ENCODE data around the gene IL10RB.

Gene IL10RB

GRCh38 chr21:33259995-33260394, 6.2 kb upstream of the IL10RB start:
- no peak overlapping the region for H3K27ac ChIP-seq
- TF ChIP-seq, protein P1, sequence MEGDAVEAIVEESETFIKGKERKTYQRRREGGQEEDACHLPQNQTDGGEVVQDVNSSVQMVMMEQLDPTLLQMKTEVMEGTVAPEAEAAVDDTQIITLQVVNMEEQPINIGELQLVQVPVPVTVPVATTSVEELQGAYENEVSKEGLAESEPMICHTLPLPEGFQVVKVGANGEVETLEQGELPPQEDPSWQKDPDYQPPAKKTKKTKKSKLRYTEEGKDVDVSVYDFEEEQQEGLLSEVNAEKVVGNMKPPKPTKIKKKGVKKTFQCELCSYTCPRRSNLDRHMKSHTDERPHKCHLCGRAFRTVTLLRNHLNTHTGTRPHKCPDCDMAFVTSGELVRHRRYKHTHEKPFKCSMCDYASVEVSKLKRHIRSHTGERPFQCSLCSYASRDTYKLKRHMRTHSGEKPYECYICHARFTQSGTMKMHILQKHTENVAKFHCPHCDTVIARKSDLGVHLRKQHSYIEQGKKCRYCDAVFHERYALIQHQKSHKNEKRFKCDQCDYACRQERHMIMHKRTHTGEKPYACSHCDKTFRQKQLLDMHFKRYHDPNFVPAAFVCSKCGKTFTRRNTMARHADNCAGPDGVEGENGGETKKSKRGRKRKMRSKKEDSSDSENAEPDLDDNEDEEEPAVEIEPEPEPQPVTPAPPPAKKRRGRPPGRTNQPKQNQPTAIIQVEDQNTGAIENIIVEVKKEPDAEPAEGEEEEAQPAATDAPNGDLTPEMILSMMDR (conservative IDR thresholded peaks at IDR 0.05): no peak

DNA sequence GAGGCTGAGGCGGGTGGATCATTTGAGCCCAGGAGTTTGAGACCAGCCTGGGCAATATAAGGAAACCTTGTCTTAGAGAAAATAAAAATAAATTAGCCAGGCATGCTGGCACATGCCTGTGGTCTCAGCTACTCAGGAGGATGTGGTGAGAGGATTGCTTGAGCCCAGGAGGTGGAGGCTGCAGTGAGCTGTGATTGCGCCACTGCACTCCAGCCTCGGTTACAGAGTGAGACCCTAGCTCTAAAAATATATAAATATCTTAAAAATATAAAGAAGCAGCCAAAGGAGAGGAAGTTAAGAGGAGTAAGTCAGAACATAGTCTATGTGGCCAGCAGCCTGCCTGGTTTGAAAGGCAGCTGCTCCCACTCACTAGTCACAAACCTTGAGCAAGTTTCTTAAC, 4.5 kb upstream of the IL10RB start:
- H3K27ac ChIP-seq: no peak overlapping the region

DNA sequence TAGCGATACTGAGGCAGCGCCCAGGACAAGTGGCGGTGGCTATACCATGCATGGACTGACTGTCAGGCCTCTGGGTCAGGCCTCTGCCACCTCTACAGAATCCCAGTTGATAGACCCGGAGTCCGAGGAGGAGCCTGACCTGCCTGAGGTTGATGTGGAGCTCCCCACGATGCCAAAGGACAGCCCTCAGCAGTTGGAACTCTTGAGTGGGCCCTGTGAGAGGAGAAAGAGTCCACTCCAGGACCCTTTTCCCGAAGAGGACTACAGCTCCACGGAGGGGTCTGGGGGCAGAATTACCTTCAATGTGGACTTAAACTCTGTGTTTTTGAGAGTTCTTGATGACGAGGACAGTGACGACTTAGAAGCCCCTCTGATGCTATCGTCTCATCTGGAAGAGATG, 3.2 kb upstream of the IL10RB start:
- no peak overlapping the region for H3K27ac ChIP-seq

More for the DNA sequence above, 4.5 kb upstream of the IL10RB start:
- TF ChIP-seq, protein P1 (conservative IDR thresholded peaks at IDR 0.05): no peak

DNA sequence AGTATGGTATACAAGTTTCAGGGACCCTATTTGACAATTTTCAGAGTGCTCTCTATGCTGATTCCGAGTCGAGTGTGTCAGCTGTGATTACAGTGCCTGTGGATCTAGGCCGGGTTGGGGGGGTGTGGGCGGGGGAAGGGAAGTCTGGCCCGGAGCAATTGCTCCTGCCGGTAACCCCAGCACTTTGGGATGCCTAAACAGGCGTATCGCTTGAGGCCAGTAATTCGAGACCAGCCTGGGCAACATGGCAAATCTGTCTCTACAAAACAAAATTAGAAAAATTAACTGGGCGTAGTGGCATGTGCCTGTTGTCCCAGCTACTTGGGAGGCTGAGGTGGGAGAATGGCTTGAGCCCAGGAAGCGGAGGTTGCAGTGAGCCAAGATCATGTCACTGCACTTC, 1.6 kb upstream of the IL10RB start:
- H3K27ac ChIP-seq: peak overlapping the region; percentile 80
- TF ChIP-seq, protein P1 (conservative IDR thresholded peaks at IDR 0.05): no peak

More for the DNA sequence above, 3.2 kb upstream of the IL10RB start:
- TF ChIP-seq, protein P1 (conservative IDR thresholded peaks at IDR 0.05): no peak

DNA sequence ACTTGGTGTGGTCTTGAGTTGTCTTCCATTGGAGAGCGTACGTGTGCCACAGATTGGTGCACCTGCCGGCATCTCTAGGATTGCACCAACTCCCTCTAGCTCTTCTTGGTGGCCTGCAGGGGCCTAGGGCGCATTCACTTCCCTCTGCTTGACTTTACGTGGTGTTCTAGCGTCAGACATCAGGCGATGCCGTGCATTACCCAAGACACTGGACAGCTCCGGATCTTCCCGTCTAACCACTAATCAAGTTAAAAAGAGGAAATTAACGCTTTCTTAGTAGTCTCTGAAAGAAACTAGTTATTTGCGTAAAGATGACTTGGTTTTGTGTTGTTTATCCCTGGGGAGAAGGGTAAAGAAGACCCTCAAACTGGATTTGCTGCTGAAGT, 510 bp upstream of the IL10RB start:
- TF ChIP-seq, protein P1 (conservative IDR thresholded peaks at IDR 0.05): no peak; the same call in 1 of the 2 replicates
- H3K27ac ChIP-seq: peak overlapping the region; percentile 80

DNA sequence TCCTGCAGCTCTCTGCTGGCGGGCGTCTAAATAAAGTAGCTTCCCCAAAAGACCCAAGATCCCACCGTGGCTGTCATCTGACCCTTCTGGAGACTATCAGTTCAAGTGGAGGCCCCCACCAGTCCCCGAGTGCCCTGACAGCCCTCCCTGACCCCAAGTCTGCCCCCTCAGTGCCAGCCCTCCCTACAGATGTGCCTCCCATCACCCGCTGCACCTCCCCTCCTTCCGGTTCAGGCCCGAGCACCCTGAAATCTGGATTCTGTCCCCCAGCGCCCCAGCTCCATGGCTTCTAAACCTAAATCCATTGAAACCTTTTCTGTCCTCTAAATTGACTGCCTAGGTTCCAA, 595 bp downstream of the IL10RB start:
- H3K27ac ChIP-seq: peak overlapping the region; percentile 80
- TF ChIP-seq, protein P1 (conservative IDR thresholded peaks at IDR 0.05): no peak

- peak overlapping the region; percentile 80 for H3K27ac ChIP-seq
- TF ChIP-seq, protein P1 (conservative IDR thresholded peaks at IDR 0.05): no peak
Observed at GRCh38 chr21:33267250-33267649, 1.1 kb downstream of the IL10RB start.

GRCh38 chr21:33268393-33268736, 2.2 kb downstream of the IL10RB start:
- H3K27ac ChIP-seq: peak overlapping the region; percentile 72
- TF ChIP-seq, protein P1 (conservative IDR thresholded peaks at IDR 0.05): no peak

Data from VCaP (cell line).